Kidney (tissue), 14 donors: ENCODE measurements around the gene NDUFB2. TPM values are rescaled to one million over a fixed set of nuclear protein-coding genes. Genes with fewer than 3 reads are reported as not detected.

Experiments used
- DNase-seq, 5 donors: peaks; one replicate each; pipeline ENCODE4 v3.0.0-alpha.2; 2013 to 2020
- FAIRE-seq: peaks from 2 replicates; lab custom pipeline; 2012; peaks lifted over from hg19 to GRCh38; lab: Jason Lieb, UNC
- H3K27ac ChIP-seq, 2 donors: one replicate each; pipeline ENCODE4 v1.7.0; 2013; ENCODE audit warnings: low read depth in 2 of 2, low read length in 2 of 2, inconsistent platforms in 1 of 2
- H3K27me3 ChIP-seq: one replicate; pipeline ENCODE4 v1.7.1; 2013; ENCODE audit warnings: low read length, inconsistent platforms; ENCODE audit not compliant: control insufficient read depth, insufficient read depth
- H3K36me3 ChIP-seq, 3 donors: one replicate each; pipeline versions ENCODE4 v1.7.0 to v1.7.1; 2013; ENCODE audit warnings: low read length in 3 of 3, control low read depth in 1 of 3, inconsistent platforms in 1 of 3; ENCODE audit not compliant: insufficient read depth in 3 of 3, control insufficient read depth in 2 of 3
- H3K4me1 ChIP-seq, 3 donors: one replicate each; pipeline versions ENCODE4 v1.7.0 to v1.7.1; 2013; ENCODE audit warnings: low read length in 3 of 3, inconsistent platforms in 1 of 3, low read depth in 1 of 3; ENCODE audit not compliant: control insufficient read depth in 2 of 3, insufficient read depth in 2 of 3
- H3K4me3 ChIP-seq, 3 donors: one replicate each; pipeline versions ENCODE4 v1.7.0 to v1.8.1; 2013; ENCODE audit warnings: low read length in 3 of 3, control low read depth in 1 of 3, inconsistent platforms in 1 of 3
- H3K9ac ChIP-seq, 3 donors: one replicate each; pipeline versions ENCODE4 v1.7.0 to v1.7.1; 2013; ENCODE audit warnings: low read length in 3 of 3, control low read depth in 1 of 3, inconsistent platforms in 1 of 3
- H3K9me3 ChIP-seq, 3 donors: one replicate each; pipeline versions ENCODE4 v1.7.0 to v1.7.1; 2013; ENCODE audit warnings: low read length in 3 of 3, control low read depth in 1 of 3, inconsistent platforms in 1 of 3; ENCODE audit not compliant: control insufficient read depth in 2 of 3, insufficient read depth in 1 of 3
- intact Hi-C: fragments of 100-400 bp; cut with DNase I; formaldehyde crosslinking; loops from one replicate; pipeline ENCODE4 v1.11.1; 2022
- polyA plus RNA-seq: library from polyadenylated mRNA; stranded (reverse); fragments of 350-450 nt; fragmentation: Illumina TruSeq; extraction: RNeasy Lipid Tissue Mini Kit (QIAGEN cat#74804); gene quantifications from one replicate; pipeline ENCODE4 v1.2.3, GENCODE V29; 2014; ENCODE audit warnings: low read depth, low replicate concordance; ENCODE audit not compliant: insufficient read depth
- total RNA-seq: library from RNA; stranded (reverse); fragmentation: NEBNext Ultra II Directional; extraction: Animal tissue kit (Norgen Biotek cat#: 25700); gene quantifications from one replicate; pipeline ENCODE4 v1.2.1, GENCODE V29; 2021
- TF ChIP-seq, protein P1 (sequence below): IDR thresholded peaks from 3 replicates; pipeline ENCODE4 v1.5.1; 2012; ENCODE audit warnings: mild to moderate bottlenecking, moderate library complexity, borderline replicate concordance; ENCODE audit not compliant: insufficient read depth; ENCODE audit errors: extremely low read depth
- donor health status: control.
- donor health status: control.
- donor health status: control.
- donor health status: control.
- donor health status: control.
- donor health status: DM: yes; HTN: yes; CAD: no.
- donor health status: Normal renal cell carcinoma (clear cell type).

NDUFB2 gene
- total and polyA plus RNA-seq, 2 donors from 2014 or later = 255 to 998 TPM

DNA sequence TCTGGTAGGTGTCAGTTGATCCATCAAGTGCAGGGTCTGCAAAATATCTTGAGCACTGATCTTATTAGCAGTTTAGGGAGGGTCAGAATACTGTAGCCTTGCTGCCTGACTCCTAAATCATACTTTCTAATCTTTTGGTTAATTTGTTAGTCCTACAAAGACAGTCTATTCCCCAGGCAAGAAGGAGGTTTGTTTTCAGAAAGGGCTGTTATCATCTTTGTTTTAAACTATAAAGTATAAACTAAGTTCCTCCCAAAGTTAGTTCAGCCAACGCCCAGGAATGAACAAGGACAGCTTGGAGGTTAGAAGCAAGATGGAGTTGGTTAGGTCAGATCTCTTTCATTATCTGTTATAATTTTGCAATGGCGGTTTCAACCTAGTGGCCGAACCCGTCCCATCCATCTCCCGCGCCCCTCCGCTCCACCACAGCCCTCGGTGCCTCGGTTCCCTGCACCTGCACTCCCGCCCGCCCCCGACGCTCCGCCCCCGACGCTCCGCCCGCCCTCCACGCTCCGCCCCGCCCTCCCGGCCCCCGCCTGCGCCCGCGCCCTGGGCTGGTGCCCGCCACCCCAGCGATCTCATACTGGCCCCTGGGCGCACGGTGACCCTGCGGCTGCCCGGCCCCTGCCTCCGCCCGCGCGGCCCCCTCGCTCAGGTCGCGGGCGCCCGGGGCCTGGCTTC lies 24.0 kb upstream of the NDUFB2 start, which contains the start of gene ADCK2:
ADCK2 (plus strand) TSS at position 564 of the 681 bp plus-strand sequence. CDS start 386 bp downstream, outside the sequence.
- H3K4me3 ChIP-seq = peak within 1 kb of the TSS; percentile 54 to 75 (median 72)
- FAIRE-seq = no peak
- peaks cover 0 to 18% (median 0%) of the 10 kb centered on the region in 3 donors for H3K4me1 ChIP-seq
- intact Hi-C loops = no loop called here
- no peaks in the 10 kb centered on the region for H3K9me3 ChIP-seq
- peak within 1 kb of the TSS; percentile 74 to 83 for H3K27ac ChIP-seq
- no peaks in the 10 kb centered on the region for H3K36me3 ChIP-seq
- TF ChIP-seq, protein P1, sequence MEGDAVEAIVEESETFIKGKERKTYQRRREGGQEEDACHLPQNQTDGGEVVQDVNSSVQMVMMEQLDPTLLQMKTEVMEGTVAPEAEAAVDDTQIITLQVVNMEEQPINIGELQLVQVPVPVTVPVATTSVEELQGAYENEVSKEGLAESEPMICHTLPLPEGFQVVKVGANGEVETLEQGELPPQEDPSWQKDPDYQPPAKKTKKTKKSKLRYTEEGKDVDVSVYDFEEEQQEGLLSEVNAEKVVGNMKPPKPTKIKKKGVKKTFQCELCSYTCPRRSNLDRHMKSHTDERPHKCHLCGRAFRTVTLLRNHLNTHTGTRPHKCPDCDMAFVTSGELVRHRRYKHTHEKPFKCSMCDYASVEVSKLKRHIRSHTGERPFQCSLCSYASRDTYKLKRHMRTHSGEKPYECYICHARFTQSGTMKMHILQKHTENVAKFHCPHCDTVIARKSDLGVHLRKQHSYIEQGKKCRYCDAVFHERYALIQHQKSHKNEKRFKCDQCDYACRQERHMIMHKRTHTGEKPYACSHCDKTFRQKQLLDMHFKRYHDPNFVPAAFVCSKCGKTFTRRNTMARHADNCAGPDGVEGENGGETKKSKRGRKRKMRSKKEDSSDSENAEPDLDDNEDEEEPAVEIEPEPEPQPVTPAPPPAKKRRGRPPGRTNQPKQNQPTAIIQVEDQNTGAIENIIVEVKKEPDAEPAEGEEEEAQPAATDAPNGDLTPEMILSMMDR = no peak
- no peaks in the 10 kb centered on the region for H3K27me3 ChIP-seq
- DNase-seq = peak; percentile 52 to 86 (median 70)
- peak within 1 kb of the TSS; percentile 36 to 94 (median 84) for H3K9ac ChIP-seq

DNA sequence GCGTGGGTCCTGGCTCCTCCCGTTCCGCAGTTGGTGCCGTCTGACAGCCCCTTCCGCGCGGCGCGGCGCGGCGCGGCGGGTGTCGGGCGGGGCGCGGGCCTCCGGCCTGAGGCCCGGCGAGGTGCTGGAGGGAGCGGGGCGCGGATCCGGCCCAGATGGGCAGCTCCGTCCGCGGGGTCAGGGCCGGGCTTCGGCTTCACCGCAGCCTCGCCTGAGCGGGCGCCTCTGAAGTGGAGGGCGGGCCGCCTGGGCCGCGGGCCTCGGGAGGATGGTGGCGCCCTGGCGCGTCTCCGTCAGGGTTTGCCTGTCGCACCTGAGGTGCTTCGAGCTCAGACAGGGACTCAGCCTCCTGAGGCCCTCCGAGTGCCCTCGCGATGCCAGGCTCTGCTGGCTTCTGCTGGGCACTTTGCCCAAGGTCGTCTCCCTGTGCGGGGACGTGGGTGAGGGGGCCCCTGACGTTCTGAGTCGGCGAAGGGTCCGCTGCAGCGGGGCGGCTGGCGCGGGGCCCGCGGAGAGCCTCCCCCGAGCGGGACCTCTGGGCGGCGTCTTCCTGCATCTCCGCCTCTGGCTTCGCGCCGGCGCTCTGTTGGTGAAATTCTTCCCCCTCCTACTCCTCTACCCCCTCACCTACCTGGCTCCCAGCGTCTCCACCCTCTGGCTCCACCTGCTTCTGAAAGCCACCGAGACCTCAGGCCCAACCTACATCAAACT lies 23.3 kb upstream of the NDUFB2 start:
- no peaks in the 10 kb centered on the region for H3K9me3 ChIP-seq
- H3K27me3 ChIP-seq = no peaks in the 10 kb centered on the region
- peak overlapping the region; percentile 74 to 83 for H3K27ac ChIP-seq
- FAIRE-seq = no peak
- intact Hi-C loops = no loop called here
- TF ChIP-seq, protein P1 = no peak
- DNase-seq = peak; percentile 58 to 91 (median 79)
- H3K36me3 ChIP-seq = peaks cover 0 to 2% (median 0%) of the 10 kb centered on the region in 3 donors
- H3K4me3 ChIP-seq = peak overlapping the region; percentile 44 to 75 (median 72)
- H3K4me1 ChIP-seq = peaks cover 0 to 18% (median 0%) of the 10 kb centered on the region in 3 donors
- peak overlapping the region in 2 of 3 donors; percentile 84 to 94 for H3K9ac ChIP-seq

DNA sequence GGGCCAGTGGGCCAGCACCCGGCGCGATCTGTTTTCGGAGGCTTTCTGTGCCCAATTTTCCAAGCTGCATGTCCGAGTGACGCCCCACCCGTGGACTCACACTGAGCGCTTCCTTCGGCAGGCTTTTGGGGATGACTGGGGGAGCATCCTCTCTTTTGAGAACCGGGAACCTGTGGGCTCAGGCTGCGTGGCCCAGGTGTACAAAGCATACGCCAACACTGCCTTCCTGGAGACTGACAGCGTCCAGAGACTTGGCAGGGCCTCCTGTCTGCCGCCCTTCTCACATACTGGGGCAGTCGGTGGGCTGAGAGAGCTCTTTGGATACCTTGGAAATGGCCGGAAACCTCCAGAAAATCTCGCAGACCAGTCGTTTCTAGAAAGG lies 22.7 kb upstream of the NDUFB2 start:
- TF ChIP-seq, protein P1 = no peak
- H3K36me3 ChIP-seq = peaks cover 0 to 3% (median 0%) of the 10 kb centered on the region in 3 donors
- H3K27ac ChIP-seq = peak overlapping the region; percentile 74 to 83
- H3K9me3 ChIP-seq = no peaks in the 10 kb centered on the region
- DNase-seq (no peak), FAIRE-seq (no peak)
- peak overlapping the region; percentile 44 to 75 (median 72) for H3K4me3 ChIP-seq
- H3K4me1 ChIP-seq = peaks cover 0 to 18% (median 0%) of the 10 kb centered on the region in 3 donors
- H3K9ac ChIP-seq = peak overlapping the region in 2 of 3 donors; percentile 84 to 94
- intact Hi-C loops = no loop called here
- H3K27me3 ChIP-seq = no peaks in the 10 kb centered on the region
